GM21528 (cell line): Measurements from ENCODE around the gene PCNX4.
A peak's percentile ranks its signal among the peaks of the same experiment; 100 is the strongest.

Experiments used
- ATAC-seq: cut with Tn5 transposase; IDR thresholded peaks from one replicate; pipeline ENCODE4 v1.9.1; 2021; ENCODE audit warnings: mild to moderate bottlenecking, moderate library complexity; ENCODE audit not compliant: unreplicated experiment, low FRiP score

PCNX4 gene

GRCh38 chr14:60204104-60204842 is 112.5 kb downstream of the PCNX4 start:
- peak; percentile 82 for ATAC-seq

- ATAC-seq = peak; percentile 63
Observed at GRCh38 chr14:60204843-60205774, 113.4 kb downstream of the PCNX4 start.

DNA sequence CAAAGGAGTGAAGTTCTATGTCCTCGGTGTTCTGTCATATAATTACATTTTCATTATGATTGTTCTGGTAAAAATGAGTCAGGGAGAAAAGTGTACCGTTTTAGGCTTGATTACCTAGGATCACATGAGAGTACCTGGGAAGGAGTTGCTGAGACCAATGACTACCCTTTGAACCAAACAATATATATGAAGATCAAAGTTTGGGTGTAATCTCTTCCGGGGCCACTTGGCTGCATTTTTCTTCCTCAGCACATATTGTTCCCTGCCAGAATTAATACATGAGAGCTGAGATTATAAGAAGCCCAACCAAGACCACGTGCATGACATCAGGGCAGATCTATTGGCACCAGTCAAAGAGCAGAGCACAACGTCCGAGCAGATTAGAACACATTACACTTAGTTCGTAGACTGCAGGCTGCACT is 114.5 kb downstream of the PCNX4 start:
- no peak for ATAC-seq

DNA sequence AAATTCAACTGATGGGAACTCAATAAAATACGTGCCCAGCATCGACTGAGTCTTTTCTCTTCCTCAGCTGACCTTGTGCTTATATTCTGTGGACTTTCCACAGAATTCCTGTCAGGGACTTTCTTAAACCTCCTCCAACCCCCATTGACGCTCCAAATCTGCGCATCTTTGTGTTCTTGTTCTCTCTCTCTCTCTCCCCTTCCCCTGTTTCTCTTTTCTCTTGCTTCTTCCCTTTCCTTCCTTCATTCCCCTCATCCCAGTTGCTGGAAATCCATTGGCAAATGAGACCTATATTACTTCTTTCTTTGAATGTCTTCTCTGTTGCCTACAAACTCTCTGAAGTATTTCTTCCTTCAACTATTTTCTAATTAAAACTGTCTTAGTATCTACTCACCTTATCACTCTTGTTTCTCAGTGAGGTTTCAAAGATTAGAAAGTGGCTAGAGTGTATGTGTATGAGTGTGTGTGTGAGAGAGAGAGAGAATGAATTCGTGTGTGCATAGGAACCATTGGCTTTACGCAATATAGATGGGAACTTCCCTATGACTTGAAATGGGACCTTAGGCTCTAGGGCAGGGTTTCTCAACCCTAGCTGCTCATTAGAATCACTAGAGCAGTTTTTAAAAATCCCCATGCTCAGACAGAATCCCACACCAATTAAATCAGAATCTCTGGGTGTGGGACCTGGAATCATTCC is 115.3 kb downstream of the PCNX4 start:
- no peak for ATAC-seq

DNA sequence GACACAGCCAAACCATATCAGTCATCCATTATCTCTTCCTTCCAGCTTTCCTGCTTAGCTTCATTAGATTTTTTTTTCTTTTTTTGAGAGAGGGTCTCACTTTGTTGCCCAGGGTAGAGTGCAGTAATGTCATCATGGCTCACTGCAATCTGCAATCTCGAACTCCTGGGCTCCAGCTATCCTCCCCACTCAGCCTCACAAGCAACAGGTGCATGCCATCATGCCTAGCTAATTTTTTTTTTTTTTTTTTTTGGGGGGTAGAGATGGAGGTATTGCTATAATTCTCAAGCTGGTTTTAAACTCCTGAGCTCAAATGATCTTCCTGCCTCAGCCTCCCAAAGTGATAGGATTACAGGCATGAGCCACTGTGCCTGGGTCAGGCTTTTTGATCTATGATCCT is 119.0 kb downstream of the PCNX4 start:
- ATAC-seq = no peak

- no peak for ATAC-seq
Observed at GRCh38 chr14:60211153-60211552, 119.4 kb downstream of the PCNX4 start.

GRCh38 chr14:60212503-60213371 is 121.0 kb downstream of the PCNX4 start:
- ATAC-seq = peak; percentile 95

- ATAC-seq = no peak
Observed at GRCh38 chr14:60214003-60214402, 122.3 kb downstream of the PCNX4 start.

GRCh38 chr14:60214415-60215126 is 122.8 kb downstream of the PCNX4 start:
- ATAC-seq = no peak

GRCh38 chr14:60215127-60215444 is 123.4 kb downstream of the PCNX4 start:
- ATAC-seq = no peak

GRCh38 chr14:60215520-60216420 is 124.0 kb downstream of the PCNX4 start:
- ATAC-seq = no peak

DNA sequence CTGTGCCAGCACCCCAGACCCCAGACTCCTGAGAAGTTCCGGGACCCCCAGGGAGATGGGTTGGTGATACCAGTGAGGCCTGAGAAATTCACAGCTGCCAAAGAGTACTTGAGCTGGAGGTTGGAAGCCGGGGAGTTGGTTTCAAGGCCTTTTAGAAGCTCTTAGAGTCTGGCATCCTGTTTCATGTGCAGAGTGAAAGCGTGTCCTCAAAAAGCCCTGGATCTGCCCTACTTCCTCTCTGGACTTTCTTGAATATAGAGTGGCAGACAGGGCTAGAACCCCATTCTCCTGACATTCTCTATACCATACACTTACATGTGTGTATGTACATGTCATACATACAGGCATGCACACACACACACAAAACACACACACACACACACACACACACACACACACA is 126.0 kb downstream of the PCNX4 start:
- no peak for ATAC-seq
